GM20431 (cell line): ENCODE results near the gene NIBAN1.
"Not testable (repeated sequence)": the region's sequence is repeated elsewhere in the genome, so short reads cannot be mapped to it uniquely, and the experiment has no call there.

Source experiments
- in situ Hi-C: fragments of 300-500 bp; cut with MseI, MboI; formaldehyde crosslinking; loops from one replicate; pipeline ENCODE4 v1.15.0; 2020; ENCODE audit warnings: low sequenced_read_pairs; ENCODE audit not compliant: unreplicated experiment

The NIBAN1 gene, protein sequence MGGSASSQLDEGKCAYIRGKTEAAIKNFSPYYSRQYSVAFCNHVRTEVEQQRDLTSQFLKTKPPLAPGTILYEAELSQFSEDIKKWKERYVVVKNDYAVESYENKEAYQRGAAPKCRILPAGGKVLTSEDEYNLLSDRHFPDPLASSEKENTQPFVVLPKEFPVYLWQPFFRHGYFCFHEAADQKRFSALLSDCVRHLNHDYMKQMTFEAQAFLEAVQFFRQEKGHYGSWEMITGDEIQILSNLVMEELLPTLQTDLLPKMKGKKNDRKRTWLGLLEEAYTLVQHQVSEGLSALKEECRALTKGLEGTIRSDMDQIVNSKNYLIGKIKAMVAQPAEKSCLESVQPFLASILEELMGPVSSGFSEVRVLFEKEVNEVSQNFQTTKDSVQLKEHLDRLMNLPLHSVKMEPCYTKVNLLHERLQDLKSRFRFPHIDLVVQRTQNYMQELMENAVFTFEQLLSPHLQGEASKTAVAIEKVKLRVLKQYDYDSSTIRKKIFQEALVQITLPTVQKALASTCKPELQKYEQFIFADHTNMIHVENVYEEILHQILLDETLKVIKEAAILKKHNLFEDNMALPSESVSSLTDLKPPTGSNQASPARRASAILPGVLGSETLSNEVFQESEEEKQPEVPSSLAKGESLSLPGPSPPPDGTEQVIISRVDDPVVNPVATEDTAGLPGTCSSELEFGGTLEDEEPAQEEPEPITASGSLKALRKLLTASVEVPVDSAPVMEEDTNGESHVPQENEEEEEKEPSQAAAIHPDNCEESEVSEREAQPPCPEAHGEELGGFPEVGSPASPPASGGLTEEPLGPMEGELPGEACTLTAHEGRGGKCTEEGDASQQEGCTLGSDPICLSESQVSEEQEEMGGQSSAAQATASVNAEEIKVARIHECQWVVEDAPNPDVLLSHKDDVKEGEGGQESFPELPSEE

DNA sequence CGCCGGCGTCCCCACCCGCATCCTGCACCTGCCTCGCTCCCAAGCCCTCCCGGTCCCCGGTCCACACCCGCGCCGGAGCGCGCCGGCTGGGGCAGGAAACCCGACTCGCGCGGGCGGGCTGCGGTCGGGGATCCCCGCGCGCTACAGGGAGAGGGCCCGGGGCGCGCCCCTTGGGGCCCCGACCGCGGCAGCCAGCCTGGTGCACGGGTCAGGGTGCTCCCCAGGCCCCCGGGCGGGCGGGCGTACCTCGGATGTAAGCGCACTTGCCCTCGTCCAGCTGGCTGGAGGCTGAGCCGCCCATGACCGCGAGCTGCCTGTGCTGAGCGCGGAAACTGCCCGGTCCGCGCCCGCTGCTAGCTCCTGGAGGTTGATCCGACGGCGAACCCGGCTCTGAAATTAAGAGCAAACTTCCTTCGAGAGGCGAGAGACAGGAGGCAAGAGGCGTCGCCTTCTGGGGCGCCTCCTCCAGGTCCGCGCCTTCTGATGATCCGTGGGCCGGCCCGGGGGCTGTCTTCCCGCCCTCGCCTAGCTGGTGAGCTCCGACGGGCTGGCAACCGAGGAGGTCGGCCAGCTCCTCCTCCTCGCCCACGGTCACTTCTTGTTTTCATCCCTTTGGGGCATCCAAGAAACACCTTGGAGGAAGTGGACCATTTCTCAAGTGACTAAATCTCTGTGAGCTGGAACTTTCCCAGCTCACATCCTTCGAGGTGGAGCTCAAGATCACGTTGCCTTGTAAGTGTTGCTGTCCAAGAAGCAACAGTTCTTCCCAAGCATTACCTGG lies at the start of gene NIBAN1:
Gene NIBAN1 (minus strand): TSS at position 453 of the 781 bp plus-strand sequence. CDS start 152 bp downstream, at position 301.
- in situ Hi-C loops: no loop called here

DNA sequence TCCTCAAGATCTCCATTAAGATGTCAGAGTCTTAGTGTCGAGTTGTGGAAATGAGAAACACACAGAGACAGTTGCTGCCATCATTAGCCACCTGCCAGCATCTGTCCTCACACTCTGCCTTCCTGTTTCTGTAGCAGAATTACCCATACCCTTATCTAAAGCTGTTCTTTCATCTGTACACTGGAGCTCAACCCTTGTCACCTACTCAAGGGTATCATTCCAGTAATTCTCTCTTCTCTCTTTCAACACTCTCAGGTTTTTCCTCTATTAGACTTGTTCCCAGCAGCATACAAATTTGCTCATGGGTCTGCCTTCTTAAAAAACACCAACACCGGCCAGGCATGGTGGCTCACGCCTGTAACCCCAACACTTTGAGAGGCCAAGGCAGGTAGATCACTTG lies 43.7 kb upstream of the NIBAN1 start:
- in situ Hi-C loops: no loop called here

DNA sequence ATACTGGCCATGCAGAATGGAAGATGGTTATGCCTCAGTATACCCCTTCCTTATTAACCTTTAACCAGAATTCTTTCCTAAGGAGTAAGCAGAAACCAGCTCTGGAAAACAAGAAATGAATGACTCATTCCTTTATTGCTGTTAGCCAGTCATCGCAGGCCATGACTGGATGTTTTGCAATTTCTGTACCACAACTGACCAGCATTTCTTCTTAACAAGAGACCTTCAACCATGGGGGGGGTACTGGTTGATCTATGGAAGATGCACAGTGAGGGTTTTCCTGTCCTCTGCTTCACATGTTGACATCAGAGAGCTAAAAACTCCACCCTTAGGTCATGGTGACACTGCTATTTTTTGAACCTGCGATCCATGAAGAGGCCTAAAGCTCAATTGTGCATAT lies 43.0 kb upstream of the NIBAN1 start:
- in situ Hi-C loops: no loop called here

DNA sequence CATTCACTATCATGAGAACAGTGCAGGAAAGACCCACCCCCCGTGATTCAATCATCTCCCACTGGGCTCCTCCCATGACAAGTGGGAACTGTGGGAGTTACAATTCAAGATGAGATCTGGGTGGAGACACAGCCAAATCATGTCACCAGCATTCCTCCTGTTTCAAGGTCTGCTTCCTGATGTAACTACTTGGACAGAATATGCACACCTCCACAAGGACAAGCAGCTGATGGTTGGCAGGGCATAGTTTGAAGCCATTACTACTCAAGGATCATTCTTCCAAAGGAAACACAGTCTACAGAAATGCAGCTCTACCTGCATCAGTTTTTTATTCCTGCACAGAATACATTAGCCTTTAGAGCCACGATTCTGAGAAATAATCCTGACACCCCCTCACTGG lies 42.6 kb upstream of the NIBAN1 start:
- in situ Hi-C loops: no loop called here

DNA sequence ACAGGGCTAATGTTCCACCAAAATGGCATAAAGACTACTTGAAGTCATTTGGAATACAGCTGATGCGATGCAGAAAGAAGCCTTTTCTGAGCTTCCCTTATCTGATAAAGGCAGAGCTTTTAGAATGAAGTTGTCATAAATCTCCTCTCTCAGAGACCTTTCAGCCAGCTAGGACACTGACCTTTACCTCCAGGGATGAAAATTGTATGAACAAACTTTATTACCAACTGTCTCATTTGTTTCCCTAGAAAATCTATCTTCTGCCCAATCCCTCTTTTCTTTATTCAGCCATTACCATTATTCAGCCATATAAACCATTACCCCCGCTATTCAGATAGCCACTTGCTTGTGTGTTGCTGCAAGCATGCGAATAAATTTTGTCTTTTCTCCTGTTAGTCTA lies 41.3 kb upstream of the NIBAN1 start:
- in situ Hi-C loops: no loop called here

DNA sequence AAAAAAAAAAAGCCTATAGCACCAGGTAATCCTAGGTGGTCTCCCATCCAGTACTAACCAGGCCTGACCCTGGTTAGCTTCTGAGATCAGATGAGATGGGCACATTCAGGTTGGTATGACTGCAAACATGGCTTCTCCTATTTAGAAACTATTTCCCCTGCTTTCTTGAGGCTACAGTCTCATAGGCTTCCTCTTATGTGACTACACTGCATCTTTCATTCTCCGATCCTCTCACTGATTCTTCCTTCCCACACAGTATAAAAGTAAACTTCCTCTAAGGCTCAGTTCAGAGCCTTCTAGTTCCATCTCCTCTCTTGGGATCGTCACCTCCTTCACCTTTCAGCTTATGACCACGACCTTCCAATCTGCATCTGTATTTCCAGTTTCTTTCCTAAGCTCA lies 40.6 kb upstream of the NIBAN1 start:
- in situ Hi-C loops: no loop called here

DNA sequence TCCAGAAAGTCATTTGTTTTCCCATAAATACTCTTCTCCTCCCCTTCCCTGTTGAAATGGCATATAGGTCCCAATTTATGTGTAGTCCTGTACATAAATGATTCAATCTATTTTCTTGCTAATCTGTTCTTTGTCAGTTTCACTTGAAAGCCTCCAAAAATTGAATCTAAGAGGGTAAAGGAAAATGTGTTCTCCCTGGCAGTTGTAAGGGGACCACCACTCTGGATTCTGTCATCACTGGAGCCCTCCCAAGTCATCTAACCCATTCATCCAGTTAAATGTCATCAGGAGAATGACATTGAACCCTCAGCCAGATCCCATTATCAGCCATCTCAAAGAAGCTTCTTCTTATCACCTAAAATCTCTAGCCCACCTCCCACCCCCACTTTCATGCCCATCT lies 36.1 kb upstream of the NIBAN1 start:
- in situ Hi-C loops: no loop called here

DNA sequence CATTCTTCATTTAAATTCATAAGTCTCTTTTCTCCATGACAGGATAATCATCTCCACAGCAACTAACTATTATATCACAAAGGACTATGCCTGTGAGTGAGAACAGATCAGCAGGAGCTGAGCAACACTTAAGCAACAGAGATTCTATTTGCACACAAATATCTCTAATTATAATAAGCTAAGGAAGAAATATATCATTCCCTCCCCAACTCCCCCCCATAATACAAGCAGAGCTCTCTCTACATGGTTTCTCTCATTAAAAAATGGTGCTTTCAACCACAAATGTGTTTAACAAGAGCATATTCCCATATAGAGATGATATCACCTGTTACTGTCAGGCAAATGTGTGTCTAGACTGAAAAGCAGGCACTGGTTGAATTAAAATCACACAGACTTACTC lies 34.5 kb upstream of the NIBAN1 start:
- in situ Hi-C loops: no loop called here

DNA sequence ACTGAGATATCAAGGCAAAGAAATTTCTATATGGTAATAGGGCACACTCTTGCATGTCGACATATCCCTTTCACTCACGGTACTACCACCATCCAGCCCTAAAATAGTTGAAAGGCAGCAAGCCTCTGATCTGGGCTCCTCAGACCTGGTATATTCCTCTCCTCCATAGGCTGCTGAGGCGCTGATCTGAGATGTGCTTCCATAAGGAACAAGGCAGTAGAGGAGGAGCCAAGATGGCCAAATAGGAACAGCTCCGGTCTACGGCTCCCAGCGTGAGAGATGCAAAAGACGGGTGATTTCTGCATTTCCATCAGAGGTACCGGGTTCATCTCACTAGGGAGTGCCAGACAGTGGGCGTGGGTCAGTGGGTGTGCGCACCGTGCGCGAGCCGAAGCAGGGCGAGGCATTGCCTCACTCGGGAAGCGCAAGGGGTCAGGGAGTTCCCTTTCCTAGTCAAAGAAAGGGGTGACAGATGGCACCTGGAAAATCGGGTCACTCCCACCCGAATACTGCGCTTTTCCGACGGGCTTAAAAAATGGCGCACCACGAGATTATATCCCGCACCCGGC lies 27.1 kb upstream of the NIBAN1 start:
- in situ Hi-C loops: not testable (repeated sequence)

DNA sequence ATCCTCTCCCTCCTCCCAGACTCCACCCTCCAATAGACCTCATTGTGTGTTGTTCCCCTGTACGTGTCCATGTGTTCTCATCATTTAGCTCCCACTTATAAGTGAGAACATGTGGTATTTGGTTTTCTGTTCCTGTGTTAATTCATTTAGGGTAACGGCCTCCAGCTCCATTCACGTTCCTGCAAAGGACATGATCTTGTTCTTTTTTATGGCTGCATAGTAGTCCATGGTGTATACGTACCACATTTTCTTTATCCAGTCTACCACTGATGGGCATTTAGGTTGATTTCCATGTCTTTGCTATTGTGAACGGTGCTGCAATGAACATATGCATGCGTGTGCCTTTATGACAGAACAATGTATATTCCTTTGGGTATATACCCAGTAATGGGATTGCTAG lies 25.7 kb upstream of the NIBAN1 start:
- in situ Hi-C loops: not testable (repeated sequence)

DNA sequence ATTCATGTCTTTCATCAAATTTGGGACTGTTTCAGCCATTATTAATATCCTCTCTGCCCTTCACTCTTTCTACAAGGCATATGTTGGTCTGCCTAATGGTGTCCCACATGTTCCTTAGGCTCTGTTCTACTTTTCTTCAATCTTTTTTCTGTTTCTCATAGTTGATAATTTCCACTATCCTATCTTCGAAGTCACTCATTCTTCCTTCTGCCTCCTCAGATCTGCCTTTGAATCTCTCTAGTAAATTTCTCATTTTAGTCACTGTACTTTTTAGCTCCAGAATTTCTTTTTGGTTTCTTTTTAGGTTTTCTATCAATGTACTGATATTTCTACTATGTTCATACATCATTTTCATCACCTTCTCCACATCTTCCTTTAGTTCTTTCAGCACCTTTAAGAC lies 20.0 kb upstream of the NIBAN1 start:
- in situ Hi-C loops: no loop called here

DNA sequence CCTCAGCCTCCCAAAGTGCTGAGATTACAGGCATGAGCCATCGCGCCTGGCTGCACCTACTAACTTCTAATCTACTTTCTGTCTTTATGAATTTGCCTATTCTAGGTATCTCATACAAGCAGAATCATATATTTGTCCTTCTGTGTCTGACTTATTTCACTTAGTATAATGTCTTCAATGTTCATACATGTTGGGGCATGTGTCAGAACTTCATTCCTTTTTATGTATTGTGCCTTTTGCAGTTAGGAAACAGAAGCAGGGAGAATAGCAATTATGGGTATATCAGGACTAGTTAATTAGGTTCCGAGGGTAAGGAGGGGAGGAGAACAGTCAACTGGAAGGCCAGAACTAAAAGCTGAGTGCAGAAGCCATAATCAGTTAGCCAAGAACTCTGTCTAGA lies 18.0 kb upstream of the NIBAN1 start:
- in situ Hi-C loops: no loop called here

DNA sequence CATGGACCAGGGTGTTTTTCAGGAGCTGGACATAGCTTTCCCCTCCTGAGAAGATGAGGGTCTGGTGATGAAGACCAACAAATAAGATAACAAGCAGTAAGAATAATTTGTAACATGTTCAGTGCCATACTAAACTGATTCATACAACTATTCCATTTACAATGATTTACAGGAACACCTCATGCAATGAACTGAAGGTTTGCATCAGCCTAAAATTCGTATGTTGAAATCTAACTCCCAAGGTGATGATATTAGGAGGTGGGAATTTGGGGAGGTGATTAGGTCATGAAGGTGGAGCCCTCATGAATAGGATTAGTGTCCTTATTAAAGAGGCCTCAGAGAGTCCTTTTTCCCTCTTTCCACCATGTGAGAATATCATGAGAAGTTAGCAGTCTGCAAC lies 15.9 kb upstream of the NIBAN1 start:
- in situ Hi-C loops: no loop called here

DNA sequence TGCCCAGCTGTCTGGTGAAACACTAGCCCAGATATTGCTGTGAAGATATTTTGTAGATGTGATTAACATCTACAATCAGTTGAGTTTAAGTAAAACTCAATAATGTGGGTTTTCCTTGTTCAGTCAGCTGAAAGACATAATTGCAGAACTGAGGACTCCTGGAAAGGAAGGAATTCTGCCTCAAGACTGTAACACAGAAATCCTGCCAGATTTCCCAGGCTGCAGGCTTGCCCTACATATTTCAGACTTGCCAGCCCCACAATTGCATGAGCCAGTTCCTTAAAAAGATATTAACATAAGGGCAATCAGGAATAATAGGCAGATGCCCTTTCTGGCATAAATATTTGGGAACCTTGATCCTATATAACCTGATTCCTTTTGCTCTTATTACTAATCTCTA lies 14.2 kb upstream of the NIBAN1 start:
- in situ Hi-C loops: no loop called here

DNA sequence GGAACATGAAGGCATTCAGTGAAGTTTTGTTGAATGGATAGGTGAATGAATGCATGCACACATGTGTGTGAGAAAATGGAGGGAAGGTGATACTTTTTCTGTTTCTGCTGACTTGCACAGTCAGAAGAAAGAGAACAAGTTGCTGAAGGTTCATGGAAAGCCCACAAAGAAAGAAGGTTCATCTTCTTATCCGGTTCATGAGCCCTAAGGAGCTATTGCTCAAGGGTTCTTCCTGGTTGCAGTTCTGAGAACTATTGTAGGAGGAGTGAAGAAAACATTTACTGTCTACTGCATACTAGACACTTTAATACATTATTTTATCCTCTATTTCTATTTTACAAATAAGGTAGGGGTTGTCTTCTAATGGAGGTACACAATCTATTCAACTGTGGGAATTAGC lies 13.4 kb upstream of the NIBAN1 start:
- in situ Hi-C loops: no loop called here

DNA sequence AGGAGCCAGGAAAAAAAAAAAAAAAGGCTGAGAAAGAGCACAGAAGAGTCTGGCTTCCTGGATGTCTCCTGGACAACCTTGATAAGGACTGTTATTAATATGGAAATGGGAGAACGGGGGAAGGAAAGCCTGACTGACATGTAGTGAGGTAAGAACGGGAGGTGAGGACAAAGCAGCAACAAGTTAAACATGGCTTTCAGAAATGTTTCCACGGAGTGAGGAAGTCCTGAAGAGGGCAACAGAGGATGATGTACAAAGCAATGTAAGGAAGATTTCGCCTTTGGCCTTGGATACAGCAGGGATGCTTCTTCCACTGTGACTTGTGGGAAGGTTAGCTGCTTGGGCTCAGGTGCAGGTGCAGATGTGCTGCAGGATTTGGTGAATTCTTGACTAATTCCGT lies 11.9 kb upstream of the NIBAN1 start:
- in situ Hi-C loops: no loop called here

DNA sequence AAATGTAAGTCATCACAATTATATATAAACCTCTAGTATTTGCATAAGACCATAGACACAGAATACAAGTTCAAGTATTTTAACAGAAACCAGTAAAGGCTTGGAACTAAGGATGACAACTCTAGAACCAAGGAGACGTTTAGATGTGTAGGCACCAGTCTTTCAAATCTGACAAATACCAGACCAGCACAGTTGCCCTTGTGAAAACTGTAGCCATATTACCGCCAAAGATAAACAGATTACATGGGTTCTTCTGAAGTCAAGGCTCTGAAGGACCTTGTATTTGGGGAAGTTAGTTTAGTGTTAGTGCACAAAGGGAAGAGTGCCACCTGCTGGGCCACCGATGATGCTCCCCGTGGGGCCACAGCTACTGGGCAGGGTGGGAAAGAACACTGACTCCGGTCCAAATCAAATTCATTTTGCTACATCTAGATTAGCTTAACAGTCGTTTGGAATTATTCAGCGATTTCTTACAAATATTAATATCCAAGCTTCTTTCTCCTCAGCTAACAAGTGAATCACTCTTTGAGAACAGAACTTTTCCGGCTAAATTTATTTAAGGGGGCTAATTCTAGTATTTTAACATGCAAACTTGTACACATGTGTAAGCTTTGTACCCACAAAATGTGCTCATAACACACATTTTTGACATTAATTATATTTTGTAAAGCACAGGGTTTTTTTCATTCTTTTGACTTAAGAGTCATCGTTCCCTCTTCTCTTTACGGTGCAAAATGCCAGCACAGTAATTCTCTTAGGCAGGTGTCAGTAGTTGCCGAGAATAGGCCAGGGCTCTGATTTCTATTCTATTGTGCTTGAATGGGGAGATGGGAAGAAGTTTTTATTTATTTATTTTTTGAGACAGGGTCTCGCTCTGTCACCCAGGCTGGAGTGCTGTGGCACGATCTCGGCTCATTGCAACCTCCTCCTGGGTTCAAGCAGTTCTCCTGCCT lies 8.0 kb upstream of the NIBAN1 start:
- in situ Hi-C loops: loop anchor here (5.0 kb wide), 1 partner anchor 175 kb away; no protein-coding TSS in a partner anchor

DNA sequence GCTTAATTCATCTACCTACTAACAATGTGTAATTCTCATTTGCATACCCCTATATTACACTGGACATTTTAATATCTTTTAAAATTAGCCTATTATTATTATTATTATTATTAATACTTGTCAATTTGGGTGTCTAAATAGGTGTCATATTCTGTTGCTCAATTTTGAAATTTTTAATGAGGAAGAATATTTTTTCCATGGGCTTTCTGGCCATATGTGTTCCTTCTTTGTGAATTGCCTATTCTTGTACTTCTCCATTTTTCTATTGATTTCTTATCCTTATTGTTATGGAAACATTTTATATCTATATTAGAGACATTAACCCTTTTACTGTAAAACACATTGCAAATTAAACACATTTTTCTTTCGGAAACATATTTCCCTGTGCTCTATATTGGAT lies 6.4 kb upstream of the NIBAN1 start:
- in situ Hi-C loops: loop anchor here (5.0 kb wide), 1 partner anchor 173 kb away; no protein-coding TSS in a partner anchor
